PC-3 (cell line): ENCODE measurements around the gene NAA60.

Experiments
- EZH2 ChIP-seq: fragments of 300-600 bp; sonication (generic); IDR thresholded peaks from one replicate; pipeline ENCODE4 v1.6.1; 2017; ENCODE audit warnings: antibody characterized with exemption, mild to moderate bottlenecking, low read length; ENCODE audit not compliant: unreplicated experiment
- TF ChIP-seq, protein P1 (sequence below): fragments of 300-600 bp; sonication (generic); conservative IDR thresholded peaks from 2 replicates; pipeline ENCODE4 v1.5.1; 2017; ENCODE audit warnings: antibody characterized with exemption, low read depth, mild to moderate bottlenecking, low read length

DNA sequence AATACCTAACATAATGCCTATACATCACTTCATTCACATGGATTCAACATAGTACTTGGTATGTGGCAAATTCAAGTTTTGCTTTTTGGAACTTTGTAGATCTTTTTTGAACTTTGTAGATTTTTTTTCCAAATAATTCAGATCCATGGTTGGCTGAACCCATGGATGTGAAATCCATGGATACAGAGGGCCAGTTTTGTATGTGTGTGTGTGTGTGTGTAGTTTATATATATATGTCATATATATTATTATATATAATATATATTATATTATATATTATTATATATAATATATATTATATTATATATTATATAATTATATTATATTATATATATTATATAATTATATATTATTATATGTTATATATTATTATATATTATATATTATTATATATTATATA, 85.7 kb downstream of the NAA60 start:
- TF ChIP-seq, protein P1, sequence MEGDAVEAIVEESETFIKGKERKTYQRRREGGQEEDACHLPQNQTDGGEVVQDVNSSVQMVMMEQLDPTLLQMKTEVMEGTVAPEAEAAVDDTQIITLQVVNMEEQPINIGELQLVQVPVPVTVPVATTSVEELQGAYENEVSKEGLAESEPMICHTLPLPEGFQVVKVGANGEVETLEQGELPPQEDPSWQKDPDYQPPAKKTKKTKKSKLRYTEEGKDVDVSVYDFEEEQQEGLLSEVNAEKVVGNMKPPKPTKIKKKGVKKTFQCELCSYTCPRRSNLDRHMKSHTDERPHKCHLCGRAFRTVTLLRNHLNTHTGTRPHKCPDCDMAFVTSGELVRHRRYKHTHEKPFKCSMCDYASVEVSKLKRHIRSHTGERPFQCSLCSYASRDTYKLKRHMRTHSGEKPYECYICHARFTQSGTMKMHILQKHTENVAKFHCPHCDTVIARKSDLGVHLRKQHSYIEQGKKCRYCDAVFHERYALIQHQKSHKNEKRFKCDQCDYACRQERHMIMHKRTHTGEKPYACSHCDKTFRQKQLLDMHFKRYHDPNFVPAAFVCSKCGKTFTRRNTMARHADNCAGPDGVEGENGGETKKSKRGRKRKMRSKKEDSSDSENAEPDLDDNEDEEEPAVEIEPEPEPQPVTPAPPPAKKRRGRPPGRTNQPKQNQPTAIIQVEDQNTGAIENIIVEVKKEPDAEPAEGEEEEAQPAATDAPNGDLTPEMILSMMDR = no peak
- no peak for TF ChIP-seq EZH2
